ENCODE measurements around the gene GALNT18. TPM values are rescaled to one million over a fixed set of nuclear protein-coding genes. Genes with fewer than 3 reads are reported as not detected.

The GALNT18 gene
- total and polyA plus RNA-seq, 2 experiments from 2014 or later: 4.3 to 10.8 TPM

DNA sequence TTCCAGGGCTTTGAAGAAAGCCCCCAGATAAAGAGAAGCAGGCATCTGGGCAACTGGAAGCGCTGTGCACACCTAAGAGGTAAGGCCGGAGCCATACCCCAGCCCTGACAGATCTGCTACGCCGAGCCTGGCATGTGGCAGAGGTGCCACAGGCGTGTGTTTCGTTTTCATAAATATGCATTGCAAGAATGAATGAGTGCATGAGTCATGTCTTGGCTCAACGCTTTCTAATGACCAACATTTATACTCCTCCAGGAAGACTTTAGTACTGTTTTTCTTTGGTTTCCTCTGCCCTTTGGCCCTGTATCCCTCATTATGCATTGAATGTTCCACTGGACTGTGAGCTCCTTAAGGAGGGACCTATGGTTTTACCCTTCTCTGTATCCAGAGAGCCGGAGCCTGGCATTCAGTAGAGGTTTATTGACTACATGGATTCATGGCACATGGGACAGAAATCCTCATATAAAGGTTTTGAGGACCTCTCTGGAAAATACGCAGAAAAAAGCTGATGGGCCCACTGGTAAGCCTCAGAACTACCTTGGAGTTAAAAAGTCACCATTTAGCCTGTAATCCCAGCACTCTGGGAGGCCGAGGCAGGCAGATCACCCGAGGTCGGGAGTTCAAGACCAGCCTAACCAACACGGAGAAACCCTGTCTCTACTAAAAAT lies 229.9 kb downstream of the GALNT18 start:
- no peak overlapping the region for H2AFZ ChIP-seq
- H3K4me2 ChIP-seq: no peak overlapping the region
- H3K4me3 ChIP-seq: no peak overlapping the region
- no peak overlapping the region for H3K4me3 Mint-ChIP-seq
- H3K27ac ChIP-seq (ENCODE audit: low read depth): no peak overlapping the region
- H3K9me3 Mint-ChIP-seq: no peaks in the 10 kb centered on the region
- H3K9me2 ChIP-seq (ENCODE audit: insufficient read depth): no peaks in the 10 kb centered on the region
- H3K27me3 Mint-ChIP-seq (ENCODE audit: insufficient read depth, low read depth, poor library complexity): peaks cover 8% of the 10 kb centered on the region
- no peaks in the 10 kb centered on the region; the same call in 1 of the 2 replicates for H4K20me1 ChIP-seq (replicated peaks; ENCODE audit: insufficient read depth)
- H3K27me3 ChIP-seq (ENCODE audit: insufficient read depth): no peaks in the 10 kb centered on the region
- peaks cover 22% of the 10 kb centered on the region for H3K4me1 Mint-ChIP-seq
- no peaks in the 10 kb centered on the region for H3K36me3 ChIP-seq (ENCODE audit: insufficient read depth)
- H3K79me2 ChIP-seq (replicated peaks; ENCODE audit: insufficient read depth): no peaks in the 10 kb centered on the region
- no peak for DNase-seq (ENCODE audit: low spot score)
- H3K27ac Mint-ChIP-seq: no peak overlapping the region; the same call in 1 of the 2 replicates
- no peaks in the 10 kb centered on the region for H3F3A ChIP-seq (replicated peaks; ENCODE audit: low read depth)
- ATAC-seq: no peak
- H3K36me3 Mint-ChIP-seq (ENCODE audit: low read depth): no peaks in the 10 kb centered on the region
- no peak for TF ChIP-seq POLR2AphosphoS5 (IDR thresholded peaks at IDR 0.05; ENCODE audit: low read depth)
- H3K4me1 ChIP-seq (ENCODE audit: insufficient read depth): peaks cover 6% of the 10 kb centered on the region

DNA sequence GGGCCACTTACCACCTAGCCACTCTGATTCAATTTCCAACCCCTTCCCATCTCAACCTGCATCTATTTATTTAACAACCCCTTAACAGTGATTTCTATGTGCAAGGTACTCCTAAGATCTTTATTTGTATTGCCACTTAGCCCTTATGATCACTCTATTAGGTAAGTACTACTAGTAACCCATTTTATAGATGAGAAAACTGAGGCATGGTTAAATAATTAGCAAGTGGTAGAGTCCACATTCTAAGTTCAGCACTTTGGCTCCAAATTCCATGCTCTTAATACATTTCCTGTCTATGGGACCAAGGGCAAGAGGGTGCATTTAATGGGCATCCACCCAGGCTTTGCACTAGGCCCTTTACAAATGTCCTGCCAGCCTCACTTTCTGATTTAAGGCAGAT lies 230.6 kb downstream of the GALNT18 start:
- no peaks in the 10 kb centered on the region; the same call in 1 of the 2 replicates for H4K20me1 ChIP-seq (replicated peaks; ENCODE audit: insufficient read depth)
- DNase-seq (ENCODE audit: low spot score) (no peak), ATAC-seq (no peak)
- H3K27me3 Mint-ChIP-seq (ENCODE audit: insufficient read depth, low read depth, poor library complexity): peaks cover 10% of the 10 kb centered on the region
- H3K27ac ChIP-seq (ENCODE audit: low read depth): no peak overlapping the region
- H3K4me1 Mint-ChIP-seq: peaks cover 23% of the 10 kb centered on the region
- H3F3A ChIP-seq (replicated peaks; ENCODE audit: low read depth): no peaks in the 10 kb centered on the region
- H3K9me2 ChIP-seq (ENCODE audit: insufficient read depth): no peaks in the 10 kb centered on the region; the same call in 1 of the 2 replicates
- no peak for TF ChIP-seq STAT1 (IDR thresholded peaks at IDR 0.05; ENCODE audit: unreplicated experiment)
- TF ChIP-seq, protein P1, sequence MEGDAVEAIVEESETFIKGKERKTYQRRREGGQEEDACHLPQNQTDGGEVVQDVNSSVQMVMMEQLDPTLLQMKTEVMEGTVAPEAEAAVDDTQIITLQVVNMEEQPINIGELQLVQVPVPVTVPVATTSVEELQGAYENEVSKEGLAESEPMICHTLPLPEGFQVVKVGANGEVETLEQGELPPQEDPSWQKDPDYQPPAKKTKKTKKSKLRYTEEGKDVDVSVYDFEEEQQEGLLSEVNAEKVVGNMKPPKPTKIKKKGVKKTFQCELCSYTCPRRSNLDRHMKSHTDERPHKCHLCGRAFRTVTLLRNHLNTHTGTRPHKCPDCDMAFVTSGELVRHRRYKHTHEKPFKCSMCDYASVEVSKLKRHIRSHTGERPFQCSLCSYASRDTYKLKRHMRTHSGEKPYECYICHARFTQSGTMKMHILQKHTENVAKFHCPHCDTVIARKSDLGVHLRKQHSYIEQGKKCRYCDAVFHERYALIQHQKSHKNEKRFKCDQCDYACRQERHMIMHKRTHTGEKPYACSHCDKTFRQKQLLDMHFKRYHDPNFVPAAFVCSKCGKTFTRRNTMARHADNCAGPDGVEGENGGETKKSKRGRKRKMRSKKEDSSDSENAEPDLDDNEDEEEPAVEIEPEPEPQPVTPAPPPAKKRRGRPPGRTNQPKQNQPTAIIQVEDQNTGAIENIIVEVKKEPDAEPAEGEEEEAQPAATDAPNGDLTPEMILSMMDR (conservative IDR thresholded peaks at IDR 0.05; ENCODE audit: low read depth in 2 of 2): no peak
- no peak for TF ChIP-seq EZH2phosphoT487 (IDR thresholded peaks at IDR 0.05; ENCODE audit: unreplicated experiment)
- TF ChIP-seq, protein P2, sequence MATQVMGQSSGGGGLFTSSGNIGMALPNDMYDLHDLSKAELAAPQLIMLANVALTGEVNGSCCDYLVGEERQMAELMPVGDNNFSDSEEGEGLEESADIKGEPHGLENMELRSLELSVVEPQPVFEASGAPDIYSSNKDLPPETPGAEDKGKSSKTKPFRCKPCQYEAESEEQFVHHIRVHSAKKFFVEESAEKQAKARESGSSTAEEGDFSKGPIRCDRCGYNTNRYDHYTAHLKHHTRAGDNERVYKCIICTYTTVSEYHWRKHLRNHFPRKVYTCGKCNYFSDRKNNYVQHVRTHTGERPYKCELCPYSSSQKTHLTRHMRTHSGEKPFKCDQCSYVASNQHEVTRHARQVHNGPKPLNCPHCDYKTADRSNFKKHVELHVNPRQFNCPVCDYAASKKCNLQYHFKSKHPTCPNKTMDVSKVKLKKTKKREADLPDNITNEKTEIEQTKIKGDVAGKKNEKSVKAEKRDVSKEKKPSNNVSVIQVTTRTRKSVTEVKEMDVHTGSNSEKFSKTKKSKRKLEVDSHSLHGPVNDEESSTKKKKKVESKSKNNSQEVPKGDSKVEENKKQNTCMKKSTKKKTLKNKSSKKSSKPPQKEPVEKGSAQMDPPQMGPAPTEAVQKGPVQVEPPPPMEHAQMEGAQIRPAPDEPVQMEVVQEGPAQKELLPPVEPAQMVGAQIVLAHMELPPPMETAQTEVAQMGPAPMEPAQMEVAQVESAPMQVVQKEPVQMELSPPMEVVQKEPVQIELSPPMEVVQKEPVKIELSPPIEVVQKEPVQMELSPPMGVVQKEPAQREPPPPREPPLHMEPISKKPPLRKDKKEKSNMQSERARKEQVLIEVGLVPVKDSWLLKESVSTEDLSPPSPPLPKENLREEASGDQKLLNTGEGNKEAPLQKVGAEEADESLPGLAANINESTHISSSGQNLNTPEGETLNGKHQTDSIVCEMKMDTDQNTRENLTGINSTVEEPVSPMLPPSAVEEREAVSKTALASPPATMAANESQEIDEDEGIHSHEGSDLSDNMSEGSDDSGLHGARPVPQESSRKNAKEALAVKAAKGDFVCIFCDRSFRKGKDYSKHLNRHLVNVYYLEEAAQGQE (IDR thresholded peaks at IDR 0.05; ENCODE audit: unreplicated experiment): no peak
- no peak for TF ChIP-seq POLR2AphosphoS5 (IDR thresholded peaks at IDR 0.05; ENCODE audit: low read depth)
- TF ChIP-seq, protein P3, sequence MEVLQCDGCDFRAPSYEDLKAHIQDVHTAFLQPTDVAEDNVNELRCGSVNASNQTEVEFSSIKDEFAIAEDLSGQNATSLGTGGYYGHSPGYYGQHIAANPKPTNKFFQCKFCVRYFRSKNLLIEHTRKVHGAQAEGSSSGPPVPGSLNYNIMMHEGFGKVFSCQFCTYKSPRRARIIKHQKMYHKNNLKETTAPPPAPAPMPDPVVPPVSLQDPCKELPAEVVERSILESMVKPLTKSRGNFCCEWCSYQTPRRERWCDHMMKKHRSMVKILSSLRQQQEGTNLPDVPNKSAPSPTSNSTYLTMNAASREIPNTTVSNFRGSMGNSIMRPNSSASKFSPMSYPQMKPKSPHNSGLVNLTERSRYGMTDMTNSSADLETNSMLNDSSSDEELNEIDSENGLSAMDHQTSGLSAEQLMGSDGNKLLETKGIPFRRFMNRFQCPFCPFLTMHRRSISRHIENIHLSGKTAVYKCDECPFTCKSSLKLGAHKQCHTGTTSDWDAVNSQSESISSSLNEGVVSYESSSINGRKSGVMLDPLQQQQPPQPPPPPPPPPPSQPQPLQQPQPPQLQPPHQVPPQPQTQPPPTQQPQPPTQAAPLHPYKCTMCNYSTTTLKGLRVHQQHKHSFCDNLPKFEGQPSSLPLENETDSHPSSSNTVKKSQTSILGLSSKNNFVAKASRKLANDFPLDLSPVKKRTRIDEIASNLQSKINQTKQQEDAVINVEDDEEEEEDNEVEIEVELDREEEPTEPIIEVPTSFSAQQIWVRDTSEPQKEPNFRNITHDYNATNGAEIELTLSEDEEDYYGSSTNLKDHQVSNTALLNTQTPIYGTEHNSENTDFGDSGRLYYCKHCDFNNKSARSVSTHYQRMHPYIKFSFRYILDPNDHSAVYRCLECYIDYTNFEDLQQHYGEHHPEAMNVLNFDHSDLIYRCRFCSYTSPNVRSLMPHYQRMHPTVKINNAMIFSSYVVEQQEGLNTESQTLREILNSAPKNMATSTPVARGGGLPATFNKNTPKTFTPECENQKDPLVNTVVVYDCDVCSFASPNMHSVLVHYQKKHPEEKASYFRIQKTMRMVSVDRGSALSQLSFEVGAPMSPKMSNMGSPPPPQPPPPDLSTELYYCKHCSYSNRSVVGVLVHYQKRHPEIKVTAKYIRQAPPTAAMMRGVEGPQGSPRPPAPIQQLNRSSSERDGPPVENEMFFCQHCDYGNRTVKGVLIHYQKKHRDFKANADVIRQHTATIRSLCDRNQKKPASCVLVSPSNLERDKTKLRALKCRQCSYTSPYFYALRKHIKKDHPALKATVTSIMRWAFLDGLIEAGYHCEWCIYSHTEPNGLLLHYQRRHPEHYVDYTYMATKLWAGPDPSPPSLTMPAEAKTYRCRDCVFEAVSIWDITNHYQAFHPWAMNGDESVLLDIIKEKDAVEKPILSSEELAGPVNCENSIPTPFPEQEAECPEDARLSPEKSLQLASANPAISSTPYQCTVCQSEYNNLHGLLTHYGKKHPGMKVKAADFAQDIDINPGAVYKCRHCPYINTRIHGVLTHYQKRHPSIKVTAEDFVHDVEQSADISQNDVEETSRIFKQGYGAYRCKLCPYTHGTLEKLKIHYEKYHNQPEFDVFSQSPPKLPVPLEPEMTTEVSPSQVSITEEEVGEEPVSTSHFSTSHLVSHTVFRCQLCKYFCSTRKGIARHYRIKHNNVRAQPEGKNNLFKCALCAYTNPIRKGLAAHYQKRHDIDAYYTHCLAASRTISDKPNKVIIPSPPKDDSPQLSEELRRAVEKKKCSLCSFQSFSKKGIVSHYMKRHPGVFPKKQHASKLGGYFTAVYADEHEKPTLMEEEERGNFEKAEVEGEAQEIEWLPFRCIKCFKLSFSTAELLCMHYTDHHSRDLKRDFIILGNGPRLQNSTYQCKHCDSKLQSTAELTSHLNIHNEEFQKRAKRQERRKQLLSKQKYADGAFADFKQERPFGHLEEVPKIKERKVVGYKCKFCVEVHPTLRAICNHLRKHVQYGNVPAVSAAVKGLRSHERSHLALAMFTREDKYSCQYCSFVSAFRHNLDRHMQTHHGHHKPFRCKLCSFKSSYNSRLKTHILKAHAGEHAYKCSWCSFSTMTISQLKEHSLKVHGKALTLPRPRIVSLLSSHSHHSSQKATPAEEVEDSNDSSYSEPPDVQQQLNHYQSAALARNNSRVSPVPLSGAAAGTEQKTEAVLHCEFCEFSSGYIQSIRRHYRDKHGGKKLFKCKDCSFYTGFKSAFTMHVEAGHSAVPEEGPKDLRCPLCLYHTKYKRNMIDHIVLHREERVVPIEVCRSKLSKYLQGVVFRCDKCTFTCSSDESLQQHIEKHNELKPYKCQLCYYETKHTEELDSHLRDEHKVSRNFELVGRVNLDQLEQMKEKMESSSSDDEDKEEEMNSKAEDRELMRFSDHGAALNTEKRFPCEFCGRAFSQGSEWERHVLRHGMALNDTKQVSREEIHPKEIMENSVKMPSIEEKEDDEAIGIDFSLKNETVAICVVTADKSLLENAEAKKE (CRISPR knock-in tag; IDR thresholded peaks at IDR 0.05): no peak
- TF ChIP-seq, protein P4, sequence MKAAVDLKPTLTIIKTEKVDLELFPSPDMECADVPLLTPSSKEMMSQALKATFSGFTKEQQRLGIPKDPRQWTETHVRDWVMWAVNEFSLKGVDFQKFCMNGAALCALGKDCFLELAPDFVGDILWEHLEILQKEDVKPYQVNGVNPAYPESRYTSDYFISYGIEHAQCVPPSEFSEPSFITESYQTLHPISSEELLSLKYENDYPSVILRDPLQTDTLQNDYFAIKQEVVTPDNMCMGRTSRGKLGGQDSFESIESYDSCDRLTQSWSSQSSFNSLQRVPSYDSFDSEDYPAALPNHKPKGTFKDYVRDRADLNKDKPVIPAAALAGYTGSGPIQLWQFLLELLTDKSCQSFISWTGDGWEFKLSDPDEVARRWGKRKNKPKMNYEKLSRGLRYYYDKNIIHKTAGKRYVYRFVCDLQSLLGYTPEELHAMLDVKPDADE (IDR thresholded peaks at IDR 0.05): no peak
- no peak for TF ChIP-seq ZNF114 (CRISPR knock-in tag; IDR thresholded peaks at IDR 0.05)
- H3K36me3 Mint-ChIP-seq (ENCODE audit: low read depth): no peaks in the 10 kb centered on the region
- no peak overlapping the region for H3K4me3 ChIP-seq
- no peak overlapping the region for H3K4me2 ChIP-seq
- H3K79me2 ChIP-seq (replicated peaks; ENCODE audit: insufficient read depth): no peaks in the 10 kb centered on the region
- H2AFZ ChIP-seq: no peak overlapping the region
- peaks cover 6% of the 10 kb centered on the region for H3K4me1 ChIP-seq (ENCODE audit: insufficient read depth)
- no peaks in the 10 kb centered on the region for H3K27me3 ChIP-seq (ENCODE audit: insufficient read depth)
- H3K27ac Mint-ChIP-seq: no peak overlapping the region
- H3K36me3 ChIP-seq (ENCODE audit: insufficient read depth): no peaks in the 10 kb centered on the region
- no peaks in the 10 kb centered on the region for H3K9me3 Mint-ChIP-seq
- no peak overlapping the region for H3K4me3 Mint-ChIP-seq
